Endothelial cell (in vitro differentiated cells): Measurements from ENCODE around the gene NRL. TPM values are rescaled to one million over a fixed set of nuclear protein-coding genes. Genes with fewer than 3 reads are reported as not detected.

Experiments
- DNase-seq: peaks from one replicate; pipeline ENCODE4 v3.0.0; 2021; ENCODE audit warnings: low spot score
- H3K27ac Mint-ChIP-seq: one replicate; pipeline ENCODE4 v1.8.0; 2021; ENCODE audit warnings: mixed read lengths, inconsistent platforms; ENCODE audit not compliant: unreplicated experiment
- H3K27me3 Mint-ChIP-seq: one replicate; pipeline ENCODE4 v1.8.0; 2021; ENCODE audit warnings: mild to moderate bottlenecking, moderate library complexity, mixed read lengths, inconsistent platforms; ENCODE audit not compliant: unreplicated experiment
- H3K36me3 Mint-ChIP-seq: one replicate; pipeline ENCODE4 v1.8.0; 2021; ENCODE audit warnings: mild to moderate bottlenecking, low read depth, mixed read lengths, inconsistent platforms; ENCODE audit not compliant: unreplicated experiment
- H3K4me1 Mint-ChIP-seq: one replicate; pipeline ENCODE4 v1.8.0; 2021; ENCODE audit warnings: mild to moderate bottlenecking, mixed read lengths, inconsistent platforms; ENCODE audit not compliant: unreplicated experiment
- H3K4me3 Mint-ChIP-seq: one replicate; pipeline ENCODE4 v1.8.0; 2021; ENCODE audit warnings: mild to moderate bottlenecking, mixed read lengths, inconsistent platforms; ENCODE audit not compliant: unreplicated experiment
- H3K9me3 Mint-ChIP-seq: one replicate; pipeline ENCODE4 v1.8.0; 2021; ENCODE audit warnings: mixed read lengths, inconsistent platforms; ENCODE audit not compliant: unreplicated experiment
- CTCF ChIP-seq: fragments of 200-600 bp; sonication (generic); IDR thresholded peaks from one replicate; pipeline ENCODE4 v1.5.0; 2021; ENCODE audit warnings: antibody characterized with exemption; ENCODE audit not compliant: unreplicated experiment
- total RNA-seq: library from RNA; stranded (reverse); fragmentation: NEBNext Ultra II Directional; extraction: Animal tissue kit (Norgen Biotek cat#: 25700); gene quantifications from one replicate; pipeline ENCODE4 v1.2.1, GENCODE V29; 2021; ENCODE audit not compliant: unreplicated experiment

The NRL gene
- total RNA-seq, 1 donor from 2014 or later, result 1.2 TPM

GRCh38 chr14:24144451-24144850 lies 29.7 kb upstream of the NRL start:
- Mint-ChIP-seq H3K9me3 (no peaks in the 10 kb centered on the region), H3K27ac (peak overlapping the region; percentile 44), H3K27me3 (peaks cover 17% of the 10 kb centered on the region), H3K36me3 (peaks cover 23% of the 10 kb centered on the region), H3K4me1 (peaks cover 28% of the 10 kb centered on the region), H3K4me3 (peak overlapping the region; percentile 49)
- DNase-seq, result no peak
- no peak for TF ChIP-seq CTCF

- peaks cover 13% of the 10 kb centered on the region for H3K27me3 Mint-ChIP-seq
- H3K4me1 Mint-ChIP-seq, result peaks cover 26% of the 10 kb centered on the region
- peaks cover 28% of the 10 kb centered on the region for H3K36me3 Mint-ChIP-seq
- DNase-seq, result no peak
- no peak overlapping the region for H3K27ac Mint-ChIP-seq
- H3K9me3 Mint-ChIP-seq, result no peaks in the 10 kb centered on the region
- peak overlapping the region; percentile 4 for H3K4me3 Mint-ChIP-seq
- TF ChIP-seq CTCF, result no peak
Observed at GRCh38 chr14:24143511-24143910, 28.8 kb upstream of the NRL start.

- no peaks in the 10 kb centered on the region for H3K9me3 Mint-ChIP-seq
- TF ChIP-seq CTCF, result no peak
- peaks cover 15% of the 10 kb centered on the region for H3K4me1 Mint-ChIP-seq
- DNase-seq, result peak; percentile 97
- peak within 1 kb of the TSS; percentile 76 for H3K27ac Mint-ChIP-seq
- H3K27me3 Mint-ChIP-seq, result peaks cover 9% of the 10 kb centered on the region
- H3K4me3 Mint-ChIP-seq, result peak within 1 kb of the TSS; percentile 95
- H3K36me3 Mint-ChIP-seq, result peaks cover 28% of the 10 kb centered on the region
Observed at GRCh38 chr14:24141097-24141880, 26.5 kb upstream of the NRL start, which contains the start of gene EMC9. Gene EMC9, minus strand, starts transcription at chr14:24141591. Its CDS starts 287 bp downstream, at chr14:24141304.

GRCh38 chr14:24139272-24139934 lies 24.7 kb upstream of the NRL start:
- TF ChIP-seq CTCF, result no peak
- H3K27ac Mint-ChIP-seq, result no peak overlapping the region
- peaks cover 29% of the 10 kb centered on the region for H3K36me3 Mint-ChIP-seq
- H3K4me1 Mint-ChIP-seq, result peaks cover 16% of the 10 kb centered on the region
- DNase-seq, result no peak
- H3K4me3 Mint-ChIP-seq, result peak overlapping the region; percentile 78
- H3K27me3 Mint-ChIP-seq, result peaks cover 11% of the 10 kb centered on the region
- H3K9me3 Mint-ChIP-seq, result no peaks in the 10 kb centered on the region
